OCI-LY3 (cell line): ENCODE measurements around the gene GPBAR1.

Source experiments
- EZH2phosphoT487 ChIP-seq: fragments of 200-600 bp; shearing (Covaris generic); IDR thresholded peaks from 2 replicates; pipeline ENCODE4 v1.6.1; 2018; ENCODE audit warnings: antibody characterized with exemption, mixed run types, low read depth
- TF ChIP-seq, protein P1 (sequence below): fragments of 200-600, 300-600 bp; sonication (generic); IDR thresholded peaks from 2 replicates; pipeline ENCODE4 v1.5.1; 2014; ENCODE audit warnings: antibody characterized with exemption, low read length, low read depth

DNA sequence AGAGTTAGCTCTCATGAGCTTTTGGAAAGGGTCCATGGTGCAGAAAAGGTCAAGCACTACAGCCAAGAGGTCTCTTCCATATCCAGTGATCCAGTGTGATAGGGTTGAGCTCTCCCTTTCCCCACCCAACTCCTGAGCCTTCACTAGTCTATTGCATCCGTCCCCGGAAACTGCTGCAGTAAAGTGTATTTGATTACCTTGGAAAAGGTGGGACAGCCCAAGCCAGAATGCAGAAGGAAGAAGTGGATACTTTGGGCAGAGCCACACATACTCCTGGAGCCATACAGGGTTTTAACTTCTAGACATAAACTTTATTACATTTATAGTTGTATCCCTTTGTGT lies 13.1 kb downstream of the GPBAR1 start:
- TF ChIP-seq, protein P1, sequence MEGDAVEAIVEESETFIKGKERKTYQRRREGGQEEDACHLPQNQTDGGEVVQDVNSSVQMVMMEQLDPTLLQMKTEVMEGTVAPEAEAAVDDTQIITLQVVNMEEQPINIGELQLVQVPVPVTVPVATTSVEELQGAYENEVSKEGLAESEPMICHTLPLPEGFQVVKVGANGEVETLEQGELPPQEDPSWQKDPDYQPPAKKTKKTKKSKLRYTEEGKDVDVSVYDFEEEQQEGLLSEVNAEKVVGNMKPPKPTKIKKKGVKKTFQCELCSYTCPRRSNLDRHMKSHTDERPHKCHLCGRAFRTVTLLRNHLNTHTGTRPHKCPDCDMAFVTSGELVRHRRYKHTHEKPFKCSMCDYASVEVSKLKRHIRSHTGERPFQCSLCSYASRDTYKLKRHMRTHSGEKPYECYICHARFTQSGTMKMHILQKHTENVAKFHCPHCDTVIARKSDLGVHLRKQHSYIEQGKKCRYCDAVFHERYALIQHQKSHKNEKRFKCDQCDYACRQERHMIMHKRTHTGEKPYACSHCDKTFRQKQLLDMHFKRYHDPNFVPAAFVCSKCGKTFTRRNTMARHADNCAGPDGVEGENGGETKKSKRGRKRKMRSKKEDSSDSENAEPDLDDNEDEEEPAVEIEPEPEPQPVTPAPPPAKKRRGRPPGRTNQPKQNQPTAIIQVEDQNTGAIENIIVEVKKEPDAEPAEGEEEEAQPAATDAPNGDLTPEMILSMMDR, result no peak
- TF ChIP-seq EZH2phosphoT487, result no peak
